Natural killer cell (primary cell): Measurements from ENCODE around the gene HIRIP3. TPM values are rescaled to one million over a fixed set of nuclear protein-coding genes. Genes with fewer than 3 reads are reported as not detected.
"Not testable (repeated sequence)": the region's sequence is repeated elsewhere in the genome, so short reads cannot be mapped to it uniquely, and the experiment has no call there.

Experiments used
- ATAC-seq, 3 donors: fragments of 150-1000 bp in 2 of 3; fragments of 200-7000 bp in 1 of 3; cut with Tn5 transposase; 1 replicate in 1 of 3; 2 replicates in 2 of 3; pipeline ENCODE4 v1.10.0; 2021; ENCODE audit warnings: mild to moderate bottlenecking in 2 of 3, moderate library complexity in 2 of 3
- DNase-seq, 2 donors: peaks; one replicate each; pipeline versions ENCODE4 v3.0.0 to v3.0.0-alpha.2; 2013 to 2021; ENCODE audit warnings: mixed read lengths in 1 of 2
- H3K27ac ChIP-seq: one replicate; pipeline ENCODE4 v1.5.1; 2013; ENCODE audit warnings: mild to moderate bottlenecking, low read length
- H3K27me3 ChIP-seq: one replicate; pipeline ENCODE4 v1.6.1; 2013; ENCODE audit warnings: low read length; ENCODE audit not compliant: control insufficient read depth, insufficient read depth
- H3K36me3 ChIP-seq: one replicate; pipeline ENCODE4 v1.6.1; 2013; ENCODE audit warnings: low read length; ENCODE audit not compliant: control insufficient read depth, insufficient read depth
- H3K4me1 ChIP-seq: one replicate; pipeline ENCODE4 v1.6.1; 2013; ENCODE audit warnings: low read length; ENCODE audit not compliant: control insufficient read depth, insufficient read depth
- H3K4me3 ChIP-seq: one replicate; pipeline ENCODE4 v1.5.1; 2013; ENCODE audit warnings: low read length
- H3K9me3 ChIP-seq: one replicate; pipeline ENCODE4 v1.6.1; 2013; ENCODE audit warnings: low read length; ENCODE audit not compliant: control insufficient read depth, insufficient read depth
- H3K27ac Mint-ChIP-seq, 2 donors: one replicate each; pipeline ENCODE4 v1.8.0; 2022; ENCODE audit warnings: mild to moderate bottlenecking in 2 of 2, mixed read lengths in 2 of 2, moderate library complexity in 1 of 2
- H3K27me3 Mint-ChIP-seq, 2 donors: one replicate each; pipeline ENCODE4 v1.8.0; 2022; ENCODE audit warnings: low read depth in 2 of 2, mixed read lengths in 2 of 2
- H3K36me3 Mint-ChIP-seq: one replicate; pipeline ENCODE4 v1.8.0; 2022; ENCODE audit warnings: mixed read lengths
- H3K4me1 Mint-ChIP-seq, 2 donors: one replicate each; pipeline ENCODE4 v1.8.0; 2022; ENCODE audit warnings: mixed read lengths in 2 of 2
- H3K4me3 Mint-ChIP-seq: one replicate; pipeline ENCODE4 v1.8.0; 2022; ENCODE audit warnings: mild to moderate bottlenecking, moderate library complexity, mixed read lengths
- H3K9me3 Mint-ChIP-seq, 2 donors: one replicate each; pipeline ENCODE4 v1.8.0; 2022; ENCODE audit warnings: mixed read lengths in 2 of 2
- WGBS: methylation state at CpG from one replicate; pipeline ENCODE4 v1.1.7; 2013; ENCODE audit warnings: missing lambda C conversion rate; ENCODE audit not compliant: insufficient coverage; 5-methylcytosine and 5-hydroxymethylcytosine counted together
- intact Hi-C: fragments of 100-400 bp; cut with micrococcal nuclease; formaldehyde crosslinking; loops from one replicate; pipeline ENCODE4 v1.14.2; 2022
- total RNA-seq, 4 donors: library from RNA; stranded (reverse); fragments of 120-200 nt in 1 of 4; gene quantifications; one replicate each; pipeline versions ENCODE4 v1.2.3 to v1.2.4, GENCODE V29; 2013 to 2022
- TF ChIP-seq, protein P1 (sequence below): fragments of 200-600 bp; IDR thresholded peaks from one replicate; pipeline ENCODE4 v1.8.0; 2022; ENCODE audit warnings: antibody characterized with exemption

Gene HIRIP3
- total RNA-seq, 3 donors from 2014 or later (not counting 1 experiment from before 2014, with no cell fraction given) = 11.1 to 13.4 (median 12.7) TPM

DNA sequence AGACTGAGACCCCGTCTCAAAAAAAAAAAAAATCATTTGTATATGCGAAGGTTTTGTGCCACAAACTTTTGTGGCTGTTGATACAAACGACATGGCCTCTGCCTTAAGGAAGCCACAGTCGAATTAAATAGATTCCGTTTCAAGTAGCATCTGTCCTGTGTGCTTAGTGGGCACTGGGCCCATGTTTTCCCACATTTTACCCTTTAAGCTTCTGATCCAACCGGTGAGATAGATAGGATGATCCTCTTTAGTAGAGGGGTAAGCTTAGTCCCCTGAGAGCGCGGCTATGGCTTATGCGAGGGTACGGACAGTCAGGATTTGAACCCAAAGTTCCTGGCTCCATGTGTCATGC, 34.3 kb downstream of the HIRIP3 start:
- peaks cover 11 to 17% of the 10 kb centered on the region in 2 donors for H3K4me1 Mint-ChIP-seq
- H3K4me3 ChIP-seq = peak overlapping the region; percentile 75
- no peaks in the 10 kb centered on the region for H3K36me3 Mint-ChIP-seq
- peak overlapping the region; percentile 88 to 90 for H3K27ac Mint-ChIP-seq
- H3K4me3 Mint-ChIP-seq = peak overlapping the region; percentile 86
- DNase-seq = no peak
- 83% methylated on average over 10 of the region's 10 CpGs for WGBS
- no peaks in the 10 kb centered on the region for H3K27me3 ChIP-seq
- no peaks in the 10 kb centered on the region for H3K9me3 ChIP-seq
- TF ChIP-seq, protein P1, sequence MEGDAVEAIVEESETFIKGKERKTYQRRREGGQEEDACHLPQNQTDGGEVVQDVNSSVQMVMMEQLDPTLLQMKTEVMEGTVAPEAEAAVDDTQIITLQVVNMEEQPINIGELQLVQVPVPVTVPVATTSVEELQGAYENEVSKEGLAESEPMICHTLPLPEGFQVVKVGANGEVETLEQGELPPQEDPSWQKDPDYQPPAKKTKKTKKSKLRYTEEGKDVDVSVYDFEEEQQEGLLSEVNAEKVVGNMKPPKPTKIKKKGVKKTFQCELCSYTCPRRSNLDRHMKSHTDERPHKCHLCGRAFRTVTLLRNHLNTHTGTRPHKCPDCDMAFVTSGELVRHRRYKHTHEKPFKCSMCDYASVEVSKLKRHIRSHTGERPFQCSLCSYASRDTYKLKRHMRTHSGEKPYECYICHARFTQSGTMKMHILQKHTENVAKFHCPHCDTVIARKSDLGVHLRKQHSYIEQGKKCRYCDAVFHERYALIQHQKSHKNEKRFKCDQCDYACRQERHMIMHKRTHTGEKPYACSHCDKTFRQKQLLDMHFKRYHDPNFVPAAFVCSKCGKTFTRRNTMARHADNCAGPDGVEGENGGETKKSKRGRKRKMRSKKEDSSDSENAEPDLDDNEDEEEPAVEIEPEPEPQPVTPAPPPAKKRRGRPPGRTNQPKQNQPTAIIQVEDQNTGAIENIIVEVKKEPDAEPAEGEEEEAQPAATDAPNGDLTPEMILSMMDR = no peak
- H3K27me3 Mint-ChIP-seq = no peaks in the 10 kb centered on the region
- no peak for ATAC-seq
- H3K36me3 ChIP-seq = no peaks in the 10 kb centered on the region
- H3K4me1 ChIP-seq = peaks cover 17% of the 10 kb centered on the region
- H3K27ac ChIP-seq = peak overlapping the region; percentile 78
- H3K9me3 Mint-ChIP-seq = no peaks in the 10 kb centered on the region
- intact Hi-C loops = loop anchor here (1.0 to 2.0 kb wide), 3 partner anchors 12 to 98 kb away; partner anchors contain the start of genes CDIPT, KCTD13 and TAOK2

DNA sequence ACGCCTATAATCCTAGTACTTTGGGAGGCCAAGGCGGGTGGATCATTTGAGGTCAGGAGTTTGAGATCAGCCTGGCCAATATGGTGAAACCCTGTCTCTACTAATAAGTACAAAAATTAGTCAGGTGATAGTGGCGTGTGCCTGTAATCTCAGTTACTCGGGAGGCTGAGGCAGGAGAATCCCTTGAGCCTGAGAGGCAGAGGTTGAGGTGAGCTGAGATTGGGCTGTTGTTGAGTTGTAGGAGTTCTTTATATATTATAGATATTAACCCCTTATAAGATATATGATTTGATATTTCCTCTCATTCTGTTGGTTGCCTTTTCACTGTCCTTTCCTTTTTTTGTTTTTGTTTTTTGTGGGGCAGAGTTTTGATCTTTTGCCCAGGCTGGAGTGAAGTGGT, 35.6 kb downstream of the HIRIP3 start:
- H3K4me1 ChIP-seq = peaks cover 17% of the 10 kb centered on the region
- DNase-seq, H3K36me3 ChIP-seq, H3K4me3 ChIP-seq, H3K4me3 Mint-ChIP-seq, H3K9me3 ChIP-seq, H3K27me3 ChIP-seq, H3K27ac Mint-ChIP-seq, H3K27me3 Mint-ChIP-seq, H3K27ac ChIP-seq, H3K36me3 Mint-ChIP-seq, ATAC-seq, H3K9me3 Mint-ChIP-seq: not testable (repeated sequence)
- intact Hi-C loops = loop anchor here (2.0 kb wide), 1 partner anchor 97 kb away; the partner anchor contains the start of gene CDIPT
- H3K4me1 Mint-ChIP-seq = peaks cover 11 to 17% of the 10 kb centered on the region in 2 donors
- 100% methylated on average over 4 of the region's 4 CpGs for WGBS

DNA sequence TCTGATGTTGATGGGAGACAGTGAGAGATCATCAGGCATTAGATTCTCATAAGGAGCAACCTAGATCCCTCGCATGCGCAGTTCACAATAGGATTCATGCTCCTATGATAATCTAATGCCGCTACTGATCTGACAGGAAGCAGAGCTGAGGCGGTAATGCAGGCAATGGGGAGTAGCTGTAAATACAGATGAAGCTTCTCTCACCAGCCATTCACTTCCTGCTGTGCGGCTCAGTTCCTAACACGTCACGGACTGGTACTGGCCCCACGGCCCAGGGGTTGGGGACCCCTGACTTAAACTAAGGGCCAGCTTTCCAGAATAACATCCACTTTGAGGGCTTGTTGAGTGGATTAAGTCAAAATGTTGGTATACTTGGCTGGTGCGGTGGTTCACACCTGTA, 36.1 kb downstream of the HIRIP3 start:
- TF ChIP-seq, protein P1 = no peak
- Mint-ChIP-seq H3K9me3 (no peaks in the 10 kb centered on the region), H3K27ac (no peak overlapping the region), H3K27me3 (no peaks in the 10 kb centered on the region), H3K4me3 (no peak overlapping the region), H3K36me3 (no peaks in the 10 kb centered on the region), H3K4me1 (peaks cover 11 to 17% of the 10 kb centered on the region in 2 donors)
- Histone ChIP-seq H3K9me3 (no peaks in the 10 kb centered on the region), H3K27me3 (no peaks in the 10 kb centered on the region), H3K27ac (no peak overlapping the region), H3K36me3 (no peaks in the 10 kb centered on the region), H3K4me3 (no peak overlapping the region), H3K4me1 (peaks cover 17% of the 10 kb centered on the region)
- peak in 1 of 2 donors; percentile 42 for DNase-seq
- ATAC-seq = no peak
- intact Hi-C loops = no loop called here
- 91% methylated on average over 9 of the region's 9 CpGs for WGBS

DNA sequence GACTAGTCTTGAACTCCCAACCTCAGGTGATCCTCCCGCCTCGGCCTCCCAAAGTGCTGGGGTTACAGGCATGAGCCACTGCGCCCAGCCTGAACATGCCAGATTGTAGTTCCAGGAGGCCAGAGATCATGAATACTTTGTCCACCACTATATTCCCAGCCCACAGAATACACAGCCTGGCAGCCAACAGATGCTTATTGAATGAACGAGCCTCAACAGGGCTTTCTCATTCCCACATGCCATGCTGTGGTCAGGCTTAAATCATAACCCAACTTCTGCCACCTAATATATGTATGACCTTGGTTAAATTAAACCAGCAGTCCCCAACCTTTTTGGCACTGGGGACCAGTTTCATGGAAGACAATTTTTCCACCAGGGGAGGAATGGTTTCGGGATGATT, 36.7 kb downstream of the HIRIP3 start:
- TF ChIP-seq, protein P1 = no peak
- WGBS = 89% methylated on average over 4 of the region's 5 CpGs
- no peak for DNase-seq
- Mint-ChIP-seq H3K27ac (no peak overlapping the region), H3K36me3 (no peaks in the 10 kb centered on the region), H3K9me3 (no peaks in the 10 kb centered on the region), H3K4me1 (peaks cover 11 to 17% of the 10 kb centered on the region in 2 donors), H3K4me3 (no peak overlapping the region), H3K27me3 (no peaks in the 10 kb centered on the region)
- Histone ChIP-seq H3K27ac (no peak overlapping the region), H3K36me3 (no peaks in the 10 kb centered on the region), H3K27me3 (no peaks in the 10 kb centered on the region), H3K4me1 (peaks cover 17% of the 10 kb centered on the region), H3K4me3 (no peak overlapping the region), H3K9me3 (no peaks in the 10 kb centered on the region)
- intact Hi-C loops = no loop called here
- no peak for ATAC-seq
